ENCODE measurements around the gene NEDD4. TPM values are rescaled to one million over a fixed set of nuclear protein-coding genes. Genes with fewer than 3 reads are reported as not detected.
"Not testable (repeated sequence)": the region's sequence is repeated elsewhere in the genome, so short reads cannot be mapped to it uniquely, and the experiment has no call there.

The NEDD4 gene
- total RNA-seq, 2 experiments from 2014 or later = 2.6 to 2.7 TPM

- intact Hi-C loops (cut with DNase I, micrococcal nuclease) = no loop called here
- Histone ChIP-seq H3K9me3 (ENCODE audit: control insufficient read depth in 1 of 2, insufficient read depth in 1 of 2, low read length in 2 of 2) (no peaks in the 10 kb centered on the region), H3K27ac (ENCODE audit: low read depth in 1 of 2, low read length in 2 of 2) (no peak overlapping the region), H3K27me3 (ENCODE audit: control insufficient read depth in 1 of 2, insufficient read depth in 2 of 2, low read length in 2 of 2) (no peaks in the 10 kb centered on the region), H3K36me3 (ENCODE audit: insufficient read depth, low read length) (no peaks in the 10 kb centered on the region), H3K4me3 (ENCODE audit: low read length) (no peak overlapping the region), H3K4me1 (ENCODE audit: insufficient read depth, low read length) (no peaks in the 10 kb centered on the region)
- peaks cover 16% of the 10 kb centered on the region for H3K36me3 Mint-ChIP-seq (ENCODE audit: low read depth)
- TF ChIP-seq CTCF (IDR thresholded peaks at IDR 0.05) = no peak
- no peak overlapping the region for H3K27ac Mint-ChIP-seq
- no peaks in the 10 kb centered on the region for H3K4me1 Mint-ChIP-seq (ENCODE audit: low read depth)
- ChIA-PET CTCF (no interaction called here), POLR2A (no interaction called here)
- no peaks in the 10 kb centered on the region for H3K27me3 Mint-ChIP-seq
- no peaks in the 10 kb centered on the region for H3K9me3 Mint-ChIP-seq
- no peak for ATAC-seq (ENCODE audit: poor library complexity)
- DNase-seq = no peak
- H3K4me3 Mint-ChIP-seq = no peak overlapping the region
Observed at GRCh38 chr15:55856506-55857164, 136.8 kb downstream of the NEDD4 start.

- Mint-ChIP-seq H3K4me3 (no peak overlapping the region), H3K27ac (no peak overlapping the region), H3K4me1 (ENCODE audit: low read depth) (no peaks in the 10 kb centered on the region), H3K36me3 (ENCODE audit: low read depth) (peaks cover 3% of the 10 kb centered on the region), H3K9me3 (no peaks in the 10 kb centered on the region), H3K27me3 (no peaks in the 10 kb centered on the region)
- Histone ChIP-seq H3K27ac (ENCODE audit: low read depth in 1 of 2, low read length in 2 of 2) (no peak overlapping the region), H3K27me3 (ENCODE audit: control insufficient read depth in 1 of 2, insufficient read depth in 2 of 2, low read length in 2 of 2) (no peaks in the 10 kb centered on the region), H3K9me3 (ENCODE audit: control insufficient read depth in 1 of 2, insufficient read depth in 1 of 2, low read length in 2 of 2) (no peaks in the 10 kb centered on the region), H3K4me3 (ENCODE audit: low read length) (no peak overlapping the region), H3K4me1 (ENCODE audit: insufficient read depth, low read length) (no peaks in the 10 kb centered on the region), H3K36me3 (ENCODE audit: insufficient read depth, low read length) (no peaks in the 10 kb centered on the region)
- intact Hi-C loops (cut with DNase I, micrococcal nuclease) = no loop called here
- no peak for TF ChIP-seq CTCF (IDR thresholded peaks at IDR 0.05)
- DNase-seq = no peak
- no peak for ATAC-seq (ENCODE audit: poor library complexity)
- CTCF ChIA-PET = no interaction called here
- POLR2A ChIA-PET = no interaction called here
Observed at GRCh38 chr15:55853134-55853533, 140.3 kb downstream of the NEDD4 start.

- H3K9me3 Mint-ChIP-seq = no peaks in the 10 kb centered on the region
- H3K27ac Mint-ChIP-seq = no peak overlapping the region
- no peaks in the 10 kb centered on the region for H3K36me3 ChIP-seq (ENCODE audit: insufficient read depth, low read length)
- peak; percentile 76 for TF ChIP-seq CTCF (IDR thresholded peaks at IDR 0.05)
- H3K4me1 Mint-ChIP-seq (ENCODE audit: low read depth) = no peaks in the 10 kb centered on the region
- ChIA-PET POLR2A (no interaction called here), CTCF (interaction anchor here (0.6 to 1.3 kb wide), 5 partner anchors 8 to 416 kb away, joined by 3 to 5 read pairs (median 3); no protein-coding TSS in a partner anchor)
- ATAC-seq (ENCODE audit: poor library complexity) (peak; percentile 73), DNase-seq (peak in 9 of 14 experiments; percentile 2 to 75 (median 20))
- H3K4me3 Mint-ChIP-seq = no peak overlapping the region
- H3K27me3 Mint-ChIP-seq = no peaks in the 10 kb centered on the region
- no peaks in the 10 kb centered on the region for H3K27me3 ChIP-seq (ENCODE audit: control insufficient read depth in 1 of 2, insufficient read depth in 2 of 2, low read length in 2 of 2)
- H3K36me3 Mint-ChIP-seq (ENCODE audit: low read depth) = peaks cover 8% of the 10 kb centered on the region
- H3K4me1 ChIP-seq (ENCODE audit: insufficient read depth, low read length) = no peaks in the 10 kb centered on the region
- intact Hi-C loops (cut with DNase I, micrococcal nuclease) = loop anchor here (1.0 to 5.0 kb wide), 4 partner anchors 57 to 206 kb away; no protein-coding TSS in a partner anchor
- H3K27ac ChIP-seq (ENCODE audit: low read depth in 1 of 2, low read length in 2 of 2) = no peak overlapping the region
- no peaks in the 10 kb centered on the region for H3K9me3 ChIP-seq (ENCODE audit: control insufficient read depth in 1 of 2, insufficient read depth in 1 of 2, low read length in 2 of 2)
- H3K4me3 ChIP-seq (ENCODE audit: low read length) = no peak overlapping the region
Observed at GRCh38 chr15:55846116-55846707, 147.2 kb downstream of the NEDD4 start.

- intact Hi-C loops (cut with DNase I, micrococcal nuclease); H3K4me1 Mint-ChIP-seq (ENCODE audit: low read depth); H3K9me3 Mint-ChIP-seq; H3K36me3 ChIP-seq (ENCODE audit: insufficient read depth, low read length); H3K4me1 ChIP-seq (ENCODE audit: insufficient read depth, low read length); DNase-seq; H3K27me3 ChIP-seq (ENCODE audit: control insufficient read depth in 1 of 2, insufficient read depth in 2 of 2, low read length in 2 of 2); CTCF ChIA-PET; ATAC-seq (ENCODE audit: poor library complexity); H3K9me3 ChIP-seq (ENCODE audit: control insufficient read depth in 1 of 2, insufficient read depth in 1 of 2, low read length in 2 of 2); POLR2A ChIA-PET; H3K4me3 ChIP-seq (ENCODE audit: low read length); H3K27ac Mint-ChIP-seq; H3K27ac ChIP-seq (ENCODE audit: low read depth in 1 of 2, low read length in 2 of 2); H3K4me3 Mint-ChIP-seq; H3K27me3 Mint-ChIP-seq: not testable (repeated sequence)
- peaks cover 15% of the 10 kb centered on the region for H3K36me3 Mint-ChIP-seq (ENCODE audit: low read depth)
Observed at GRCh38 chr15:55842897-55843296, 150.5 kb downstream of the NEDD4 start.

Data from CD4-positive, alpha-beta T cell (primary cell).